Stimulated activated CD4-positive, alpha-beta T cell treated with anti-CD3 and anti-CD28 coated beads, TNF-alpha, amount 100 ng/mL, for 48 hours (primary cell): ENCODE data around the gene GNB2.

Experiments used
- DNase-seq, 3 donors: peaks; one replicate each; pipeline ENCODE4 v3.0.0-alpha.2; 2020; ENCODE audit warnings: low read depth in 3 of 3

Gene GNB2

GRCh38 chr7:100726996-100727761 lies 53.6 kb downstream of the GNB2 start:
- no peak for DNase-seq

GRCh38 chr7:100728196-100728595 lies 54.7 kb downstream of the GNB2 start:
- DNase-seq, result no peak
